GM19438 (cell line): Measurements from ENCODE around the gene NGFR.

Experiments
- ATAC-seq: cut with Tn5 transposase; IDR thresholded peaks from one replicate; pipeline ENCODE4 v1.9.1; 2021; ENCODE audit warnings: low read depth; ENCODE audit not compliant: unreplicated experiment

Gene NGFR

GRCh38 chr17:49557312-49558024, 62.4 kb downstream of the NGFR start:
- ATAC-seq: no peak
